Measurements from ENCODE around the gene NEIL3.
A peak's percentile ranks its signal among the peaks of the same experiment; 100 is the strongest.

The NEIL3 gene

GRCh38 chr4:177367336-177367735 is 57.7 kb downstream of the NEIL3 start:
- DNase-seq (ENCODE audit: low read depth) = no peak

- no peak for DNase-seq (ENCODE audit: low read depth)
Observed at GRCh38 chr4:177369372-177369771, 59.7 kb downstream of the NEIL3 start.

GRCh38 chr4:177371461-177371860 is 61.8 kb downstream of the NEIL3 start:
- no peak for DNase-seq (ENCODE audit: low read depth)

- no peak for DNase-seq (ENCODE audit: low read depth)
Observed at GRCh38 chr4:177374966-177375365, 65.3 kb downstream of the NEIL3 start.

- no peak for DNase-seq (ENCODE audit: low read depth)
Observed at GRCh38 chr4:177375372-177375771, 65.7 kb downstream of the NEIL3 start.

- no peak for DNase-seq (ENCODE audit: low read depth)
Observed at GRCh38 chr4:177376024-177376423, 66.3 kb downstream of the NEIL3 start.

- DNase-seq (ENCODE audit: low read depth) = no peak
Observed at GRCh38 chr4:177380730-177381287, 71.1 kb downstream of the NEIL3 start.

- no peak for DNase-seq (ENCODE audit: low read depth)
Observed at GRCh38 chr4:177381762-177382310, 72.2 kb downstream of the NEIL3 start.

- DNase-seq (ENCODE audit: low read depth) = no peak
Observed at GRCh38 chr4:177384856-177385397, 75.3 kb downstream of the NEIL3 start.

- no peak for DNase-seq (ENCODE audit: low read depth)
Observed at GRCh38 chr4:177385576-177386277, 76.1 kb downstream of the NEIL3 start.

GRCh38 chr4:177386278-177386815 is 76.7 kb downstream of the NEIL3 start:
- DNase-seq (ENCODE audit: low read depth) = no peak

- DNase-seq (ENCODE audit: low read depth) = no peak
Observed at GRCh38 chr4:177391287-177391686, 81.6 kb downstream of the NEIL3 start.

- DNase-seq (ENCODE audit: low read depth) = no peak
Observed at GRCh38 chr4:177391953-177392352, 82.3 kb downstream of the NEIL3 start.

- peak; percentile 3 for DNase-seq (ENCODE audit: low read depth)
Observed at GRCh38 chr4:177393236-177393635, 83.6 kb downstream of the NEIL3 start.

- DNase-seq (ENCODE audit: low read depth) = no peak
Observed at GRCh38 chr4:177396352-177396751, 86.7 kb downstream of the NEIL3 start.

GRCh38 chr4:177400030-177400429 is 90.4 kb downstream of the NEIL3 start:
- DNase-seq (ENCODE audit: low read depth) = no peak

GRCh38 chr4:177401658-177402273 is 92.1 kb downstream of the NEIL3 start:
- no peak for DNase-seq (ENCODE audit: low read depth)

GRCh38 chr4:177403746-177404145 is 94.1 kb downstream of the NEIL3 start:
- DNase-seq (ENCODE audit: low read depth) = no peak

GRCh38 chr4:177404342-177404741 is 94.7 kb downstream of the NEIL3 start:
- DNase-seq (ENCODE audit: low read depth) = no peak

GRCh38 chr4:177404986-177405385 is 95.3 kb downstream of the NEIL3 start:
- DNase-seq (ENCODE audit: low read depth) = no peak

GRCh38 chr4:177405508-177405907 is 95.8 kb downstream of the NEIL3 start:
- DNase-seq (ENCODE audit: low read depth) = no peak

- DNase-seq (ENCODE audit: low read depth) = no peak
Observed at GRCh38 chr4:177408023-177408422, 98.3 kb downstream of the NEIL3 start.

- no peak for DNase-seq (ENCODE audit: low read depth)
Observed at GRCh38 chr4:177410566-177410965, 100.9 kb downstream of the NEIL3 start.

All from activated T-cell treated with anti-CD3 and anti-CD28 coated beads for 48 hours (primary cell).